DMS153 treated with DMSO at 0.1 percent for 48 hours (cell line): Measurements from ENCODE around the gene EREG.
"Not testable (repeated sequence)": the region's sequence is repeated elsewhere in the genome, so short reads cannot be mapped to it uniquely, and the experiment has no call there.

ENCODE experiments used
- DNase-seq: peaks from one replicate; lab custom pipeline; 2025; ENCODE audit not compliant: unreplicated experiment; lab: John Stamatoyannopoulos, UW

Gene EREG

GRCh38 chr4:74340421-74340820 is 24.5 kb upstream of the EREG start:
- DNase-seq, result not testable (repeated sequence)

- DNase-seq, result no peak
Measured at GRCh38 chr4:74344031-74344430, 20.9 kb upstream of the EREG start.

GRCh38 chr4:74353858-74354257 is 11.1 kb upstream of the EREG start:
- DNase-seq, result no peak

- no peak for DNase-seq
Measured at GRCh38 chr4:74357965-74358364, 7.0 kb upstream of the EREG start.

GRCh38 chr4:74361671-74362070 is 3.3 kb upstream of the EREG start:
- DNase-seq, result no peak

- DNase-seq, result no peak
Measured at GRCh38 chr4:74362347-74362746, 2.6 kb upstream of the EREG start.

GRCh38 chr4:74364256-74364651 is 691 bp upstream of the EREG start:
- DNase-seq, result no peak

- DNase-seq, result peak; percentile 4
Measured at GRCh38 chr4:74365761-74366160, 816 bp downstream of the EREG start.

GRCh38 chr4:74366367-74366911 is 1.5 kb downstream of the EREG start:
- DNase-seq, result no peak

- no peak for DNase-seq
Measured at GRCh38 chr4:74367656-74368290, 2.8 kb downstream of the EREG start.

GRCh38 chr4:74368596-74368995 is 3.7 kb downstream of the EREG start:
- DNase-seq, result no peak

GRCh38 chr4:74369855-74370254 is 4.9 kb downstream of the EREG start:
- DNase-seq, result no peak

GRCh38 chr4:74370912-74371311 is 6.0 kb downstream of the EREG start:
- no peak for DNase-seq

GRCh38 chr4:74374128-74374527 is 9.2 kb downstream of the EREG start:
- DNase-seq, result no peak

GRCh38 chr4:74374561-74375327 is 9.8 kb downstream of the EREG start:
- DNase-seq, result no peak

- no peak for DNase-seq
Measured at GRCh38 chr4:74375824-74376426, 11.0 kb downstream of the EREG start.

GRCh38 chr4:74376888-74377483 is 12.0 kb downstream of the EREG start:
- peak; percentile 43 for DNase-seq

- DNase-seq, result no peak
Measured at GRCh38 chr4:74377714-74378113, 12.8 kb downstream of the EREG start.

- no peak for DNase-seq
Measured at GRCh38 chr4:74378573-74378972, 13.6 kb downstream of the EREG start.

GRCh38 chr4:74379912-74380311 is 15.0 kb downstream of the EREG start:
- no peak for DNase-seq

- DNase-seq, result no peak
Measured at GRCh38 chr4:74385386-74385785, 20.4 kb downstream of the EREG start.

- DNase-seq, result no peak
Measured at GRCh38 chr4:74386159-74386558, 21.2 kb downstream of the EREG start.
